Hematopoietic multipotent progenitor cell treated with erythropoietin and hydrocortisone succinate and interleukin-3 and kit ligand, for 15 days (in vitro differentiated cells): Measurements from ENCODE around the gene CDK5RAP1.

ENCODE experiments used
- DNase-seq: peaks from one replicate; pipeline ENCODE4 v3.0.0-alpha.2; 2015; ENCODE audit warnings: low spot score

The CDK5RAP1 gene

GRCh38 chr20:33333616-33334015 lies 67.7 kb downstream of the CDK5RAP1 start:
- DNase-seq, result no peak

DNA sequence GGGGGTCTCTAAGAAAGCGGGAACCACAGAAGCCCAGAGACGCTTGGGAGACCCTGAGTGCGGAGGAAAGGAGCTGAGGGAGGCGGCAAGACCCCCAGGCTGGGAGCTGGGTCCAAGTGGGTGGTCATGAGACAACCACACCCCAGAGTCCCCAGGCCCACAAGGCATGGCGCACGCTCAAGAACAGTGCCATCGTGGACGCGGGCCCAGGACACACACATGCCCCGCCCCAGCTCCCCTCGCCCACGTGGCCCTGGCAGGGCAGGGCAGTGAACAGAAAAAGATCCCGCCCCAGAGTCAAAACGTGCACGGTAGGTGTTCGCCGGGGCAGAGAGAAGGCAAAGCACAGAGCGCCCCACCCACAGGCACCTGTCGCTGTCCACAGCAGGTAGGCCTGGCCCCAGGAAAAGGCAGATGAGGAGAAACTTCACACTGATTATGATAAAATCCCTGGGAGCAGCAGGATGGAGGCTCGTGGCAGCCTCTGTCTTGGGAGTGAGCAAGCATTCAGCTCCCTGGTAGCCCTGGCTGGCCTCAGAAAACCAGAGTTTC lies 68.3 kb downstream of the CDK5RAP1 start:
- no peak for DNase-seq

- no peak for DNase-seq
Observed at GRCh38 chr20:33328157-33329137, 72.9 kb downstream of the CDK5RAP1 start.

GRCh38 chr20:33325350-33325749 lies 76.0 kb downstream of the CDK5RAP1 start:
- no peak for DNase-seq

GRCh38 chr20:33323236-33323635 lies 78.1 kb downstream of the CDK5RAP1 start:
- DNase-seq, result no peak

DNA sequence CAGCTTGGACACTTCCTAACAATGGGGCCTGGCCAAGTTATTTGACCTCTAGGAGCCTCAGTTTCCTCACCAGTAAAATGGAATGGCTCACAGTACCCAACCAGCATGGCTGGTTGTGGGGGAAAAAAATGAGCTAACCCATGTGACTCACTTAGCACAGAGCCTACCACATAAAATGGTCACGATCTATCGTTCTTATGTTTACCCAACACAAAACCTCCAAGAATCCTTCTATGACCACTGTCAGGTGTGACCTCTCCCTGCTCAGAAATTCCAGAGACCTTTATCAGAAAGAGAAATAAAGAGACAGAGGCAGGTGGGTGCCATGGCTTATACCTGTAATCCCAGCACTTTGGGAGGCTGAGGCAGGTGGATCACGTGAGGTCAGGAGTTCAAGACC lies 78.9 kb downstream of the CDK5RAP1 start:
- DNase-seq, result no peak

DNA sequence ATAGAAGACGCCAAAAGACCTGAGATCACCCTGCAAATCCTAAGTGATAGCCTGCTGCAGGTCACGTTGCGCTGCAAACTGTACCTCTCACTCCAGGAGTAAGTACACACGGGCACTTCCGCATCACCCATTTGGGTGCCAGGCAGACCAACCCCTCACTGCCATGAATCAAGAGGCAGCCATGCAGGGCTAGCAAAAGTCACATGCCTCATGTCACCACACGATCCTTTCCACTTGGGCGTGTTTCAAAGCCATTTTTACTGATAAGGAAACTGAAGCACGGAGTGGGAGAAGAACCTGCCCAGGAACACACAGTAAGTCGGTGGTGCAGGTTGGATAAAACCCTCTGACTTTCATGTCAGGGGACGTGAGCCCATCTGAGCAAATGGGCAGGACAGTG lies 81.3 kb downstream of the CDK5RAP1 start:
- DNase-seq, result no peak

DNA sequence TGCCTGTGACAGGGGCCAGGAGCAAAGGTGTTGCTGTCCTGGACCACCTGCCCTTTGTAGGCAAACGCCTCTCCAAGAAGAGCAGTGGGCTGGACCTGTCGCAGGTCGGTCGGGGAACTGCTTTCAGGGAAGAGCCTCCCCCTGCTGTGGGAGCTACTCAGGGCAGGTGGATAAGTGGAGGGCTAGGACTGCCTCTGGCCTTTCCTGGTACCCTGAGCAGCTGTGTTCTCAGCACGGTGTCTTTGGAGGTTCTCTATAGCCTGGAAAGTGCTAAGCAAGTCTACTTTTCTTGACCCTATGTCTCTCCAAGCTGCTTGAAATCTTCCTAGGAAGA lies 83.3 kb downstream of the CDK5RAP1 start:
- DNase-seq, result no peak

GRCh38 chr20:33317424-33318095 lies 83.8 kb downstream of the CDK5RAP1 start:
- no peak for DNase-seq

DNA sequence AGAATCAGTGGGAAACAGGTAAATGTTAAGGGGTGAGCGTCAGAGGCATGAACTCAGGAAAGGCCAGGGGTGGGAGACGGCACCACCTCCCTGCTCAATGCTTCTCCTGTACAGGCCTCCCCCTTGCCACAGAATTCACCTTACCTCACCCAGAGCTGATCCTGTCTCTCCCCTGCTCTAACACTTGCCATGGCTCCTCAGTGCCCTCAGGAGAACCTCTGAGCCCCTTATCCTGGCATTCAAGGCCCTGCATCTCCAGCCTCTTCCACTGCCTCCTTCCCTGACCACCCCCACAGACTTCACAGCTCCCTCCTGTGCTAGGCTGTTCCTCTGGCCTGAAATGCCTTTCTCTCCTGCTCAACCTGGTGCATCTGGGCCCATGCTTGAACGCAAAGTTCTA lies 84.4 kb downstream of the CDK5RAP1 start:
- no peak for DNase-seq

DNA sequence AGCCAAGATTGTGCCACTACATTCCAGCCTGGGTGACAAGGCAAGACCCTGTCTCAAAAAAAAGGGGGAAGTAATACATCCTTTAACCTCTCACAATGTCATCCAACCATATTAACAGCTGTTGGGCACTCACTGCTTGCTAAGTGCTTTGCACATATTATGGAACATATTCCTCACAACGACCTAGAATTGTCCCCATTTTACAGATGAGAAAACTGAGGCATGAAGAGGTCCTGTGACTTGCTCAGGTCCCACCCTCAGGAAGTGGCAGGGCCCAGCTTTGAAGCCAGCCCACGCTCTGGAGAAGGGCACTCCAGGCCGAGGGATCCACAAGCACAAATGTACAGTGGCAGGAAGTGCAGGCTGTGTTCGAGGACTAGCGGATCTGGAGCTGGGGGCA lies 85.0 kb downstream of the CDK5RAP1 start:
- DNase-seq, result no peak

DNA sequence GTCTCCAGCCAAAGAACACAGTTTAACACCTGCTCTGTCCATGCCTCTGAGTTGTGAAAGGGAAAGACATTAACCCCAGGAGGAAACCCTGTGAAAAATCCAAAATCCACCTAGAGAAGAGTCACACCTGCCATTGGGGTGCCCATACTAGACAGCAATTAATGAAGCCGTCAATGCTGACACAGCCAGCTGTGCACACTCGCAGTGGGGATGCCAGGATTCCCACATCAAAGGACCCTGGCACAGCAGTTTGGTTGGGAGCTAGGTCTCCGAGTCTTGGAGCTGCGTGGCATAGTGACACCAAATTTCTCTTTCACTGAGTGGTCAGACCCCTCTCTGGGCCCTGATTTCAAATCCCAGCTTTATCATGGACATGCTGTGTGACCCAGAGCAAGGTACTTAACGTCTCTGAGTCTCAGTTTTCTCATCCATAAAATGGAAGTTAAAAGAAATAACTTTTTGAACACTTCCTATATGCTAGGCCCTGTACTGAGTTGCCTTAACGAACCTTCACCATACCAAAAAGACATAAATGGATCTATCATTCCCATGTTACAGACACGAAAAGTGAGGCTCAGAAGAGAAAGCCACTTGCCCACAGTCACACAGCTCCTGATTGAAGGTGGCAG lies 87.5 kb downstream of the CDK5RAP1 start:
- no peak for DNase-seq

DNA sequence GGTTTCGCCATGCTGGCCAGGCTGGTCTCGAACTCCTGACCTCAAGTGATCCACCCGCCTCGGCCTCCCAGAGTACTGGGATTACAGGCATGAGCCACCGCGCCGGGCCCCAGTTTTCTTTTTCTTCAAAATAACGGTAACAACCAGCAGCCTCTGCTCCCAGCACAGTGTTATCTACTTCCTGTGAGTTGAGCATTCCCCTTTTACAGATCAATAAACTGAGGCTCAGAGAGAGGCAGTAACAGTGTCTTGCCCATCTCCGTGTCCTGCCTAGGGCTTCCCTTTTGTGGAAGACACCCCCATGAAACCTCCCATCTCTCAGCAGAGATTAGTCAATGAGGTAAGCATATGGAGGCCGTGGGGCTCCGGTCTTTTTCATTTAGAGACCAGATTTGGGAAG lies 88.7 kb downstream of the CDK5RAP1 start:
- DNase-seq, result no peak

DNA sequence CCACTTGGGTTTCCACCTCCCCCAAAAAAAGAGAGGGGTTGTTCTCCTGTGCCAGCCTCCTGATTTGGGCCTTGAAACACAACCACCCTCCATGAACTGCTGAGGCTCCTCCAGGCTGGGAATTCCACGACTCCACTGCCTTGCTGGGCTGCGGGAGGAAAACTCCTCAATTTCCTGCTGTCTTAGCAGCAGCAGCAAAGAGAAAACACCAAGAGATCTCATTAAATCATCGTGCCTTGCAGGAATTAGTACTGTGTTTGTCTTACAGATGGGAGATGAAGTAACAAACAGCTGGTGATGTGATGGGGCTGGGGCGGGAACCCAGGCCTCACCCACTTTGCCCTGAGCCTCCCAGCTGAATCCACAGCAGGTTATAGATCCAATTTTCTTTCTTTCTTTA lies 89.3 kb downstream of the CDK5RAP1 start:
- DNase-seq, result no peak

DNA sequence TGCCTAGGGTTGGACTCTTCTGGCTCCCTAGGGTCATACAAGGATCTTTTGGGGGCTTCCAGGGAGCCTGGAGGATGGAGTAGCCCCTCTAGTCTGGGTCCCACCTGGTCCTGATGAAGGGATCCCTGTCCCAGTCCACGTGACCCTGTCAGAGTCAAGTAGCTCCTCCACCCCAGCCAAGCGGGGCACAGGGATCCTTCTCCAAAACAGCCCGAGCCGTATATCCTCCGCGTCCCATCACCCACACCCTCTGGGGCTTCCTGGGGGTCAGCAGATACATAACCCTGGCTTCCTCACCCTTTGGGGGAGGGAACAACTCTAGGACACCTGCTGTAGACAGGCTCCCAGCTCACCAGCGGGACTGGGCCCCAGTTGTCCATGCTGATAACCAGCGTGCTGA lies 90.3 kb downstream of the CDK5RAP1 start:
- no peak for DNase-seq

DNA sequence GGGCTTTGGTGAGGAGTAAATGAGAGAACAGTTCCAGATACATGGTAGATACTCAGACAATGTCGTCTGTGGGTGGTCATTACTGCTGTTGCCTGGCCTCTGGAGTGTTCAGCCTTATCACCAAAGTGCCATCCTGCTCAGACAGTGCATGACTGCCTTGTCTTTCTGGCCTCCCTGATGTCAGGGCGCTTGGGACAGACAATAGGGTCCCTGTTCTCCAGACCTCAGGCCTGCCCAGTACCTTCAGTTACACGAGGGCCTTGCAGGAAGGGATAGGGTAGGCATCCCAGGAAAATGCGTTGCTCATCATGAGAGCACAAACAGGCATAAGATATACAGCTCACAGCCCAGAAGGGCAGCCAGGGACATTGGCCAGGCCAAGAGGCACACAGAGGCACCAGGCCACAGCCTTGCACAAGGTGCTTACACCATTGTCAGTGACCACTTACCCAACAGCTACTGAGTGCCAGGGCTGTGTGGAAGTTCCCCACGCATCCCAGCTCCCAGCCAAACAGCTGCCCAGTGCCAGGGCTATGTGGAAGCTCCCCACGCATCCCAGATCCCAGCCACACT lies 90.9 kb downstream of the CDK5RAP1 start:
- DNase-seq, result no peak

- DNase-seq, result no peak
Observed at GRCh38 chr20:33309631-33310030, 91.7 kb downstream of the CDK5RAP1 start.
